Activated naive CD4-positive, alpha-beta T cell treated with anti-CD3 and anti-CD28 coated beads for 36 hours (primary cell): ENCODE results near the gene IER3. TPM values are rescaled to one million over a fixed set of nuclear protein-coding genes. Genes with fewer than 3 reads are reported as not detected.
A peak's percentile ranks its signal among the peaks of the same experiment; 100 is the strongest.

Experiments used
- CTCF ChIA-PET: fragments of 350-600 bp; sonication (Branson Sonifier 250); formaldehyde crosslinking; loops from one replicate; lab custom pipeline; 2021; ENCODE audit warnings: antibody characterized with exemption; lab: Charles Lee
- DNase-seq: peaks from one replicate; pipeline ENCODE4 v3.0.0-alpha.2; 2020
- H3K27ac Mint-ChIP-seq: one replicate; pipeline ENCODE4 v1.8.0; 2021; ENCODE audit warnings: mild to moderate bottlenecking, mixed read lengths
- H3K27me3 Mint-ChIP-seq: one replicate; pipeline ENCODE4 v1.8.0; 2021; ENCODE audit warnings: low read depth, mixed read lengths
- H3K36me3 Mint-ChIP-seq: one replicate; pipeline ENCODE4 v1.8.0; 2021; ENCODE audit warnings: low read depth, mixed read lengths
- H3K4me1 Mint-ChIP-seq: one replicate; pipeline ENCODE4 v1.8.0; 2021; ENCODE audit warnings: low read depth, mixed read lengths
- H3K4me3 Mint-ChIP-seq: one replicate; pipeline ENCODE4 v1.8.0; 2021; ENCODE audit warnings: mild to moderate bottlenecking, moderate library complexity, mixed read lengths
- H3K9me3 Mint-ChIP-seq: one replicate; pipeline ENCODE4 v1.8.0; 2021; ENCODE audit warnings: mixed read lengths
- intact Hi-C: fragments of 100-400 bp; cut with micrococcal nuclease; formaldehyde crosslinking; loops from one replicate; pipeline ENCODE4 v1.15.1; 2023
- total RNA-seq, 2 experiments: library from RNA; stranded (reverse); gene quantifications; one replicate each; pipeline ENCODE4 v1.2.3, GENCODE V29; 2021

IER3 gene
- total RNA-seq, 2 experiments from 2014 or later: 32.2 to 34.0 TPM

DNA sequence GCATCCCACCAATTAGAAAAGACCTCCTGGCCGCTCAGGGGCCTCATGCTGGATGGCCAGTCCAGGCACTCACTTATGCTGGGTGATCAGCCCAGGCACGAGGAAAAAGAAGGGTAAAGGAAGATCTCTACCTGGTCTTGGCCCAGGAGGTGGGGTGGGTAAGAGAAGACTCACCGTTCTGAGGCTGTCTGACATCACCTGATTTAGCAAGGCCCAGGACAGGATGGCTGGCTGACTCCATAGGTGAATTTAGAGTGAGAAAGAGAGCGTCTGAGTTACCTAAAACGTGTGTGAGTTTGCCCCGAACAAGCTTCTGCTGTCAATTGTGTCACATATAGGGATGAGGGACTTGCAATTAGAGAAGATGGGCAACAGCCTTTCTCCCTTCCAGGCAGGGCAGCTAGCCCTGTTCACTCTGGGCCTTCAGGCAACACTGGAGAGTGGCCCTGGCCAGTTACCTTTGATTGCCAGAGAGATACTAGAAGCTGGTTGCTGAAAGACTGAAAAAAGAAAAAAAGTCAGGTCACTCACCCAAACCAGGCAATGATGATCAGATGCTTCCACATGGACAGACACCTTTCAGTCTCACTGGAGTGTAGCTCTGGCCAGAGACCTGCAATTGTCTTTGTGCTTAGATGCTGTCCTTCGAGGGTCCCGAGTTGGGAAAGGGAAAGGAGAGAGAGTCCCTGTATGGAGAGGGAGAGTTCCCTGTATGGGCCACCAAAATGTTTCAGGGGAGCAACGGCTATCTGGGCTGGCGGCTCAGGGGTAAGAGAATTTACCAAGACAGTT, 35.7 kb upstream of the IER3 start:
- Mint-ChIP-seq H3K4me3 (no peak overlapping the region), H3K36me3 (no peaks in the 10 kb centered on the region), H3K27me3 (no peaks in the 10 kb centered on the region), H3K27ac (peak overlapping the region; percentile 17), H3K4me1 (peaks cover 46% of the 10 kb centered on the region), H3K9me3 (no peaks in the 10 kb centered on the region)
- DNase-seq: no peak
- CTCF ChIA-PET: interaction anchor here (1.5 kb wide), 1 partner anchor 11 kb away, joined by 4 read pairs; no protein-coding TSS in a partner anchor
- intact Hi-C loops: loop anchor here (5.0 kb wide), 1 partner anchor 38 kb away; the partner anchor contains the start of genes FLOT1 and IER3

DNA sequence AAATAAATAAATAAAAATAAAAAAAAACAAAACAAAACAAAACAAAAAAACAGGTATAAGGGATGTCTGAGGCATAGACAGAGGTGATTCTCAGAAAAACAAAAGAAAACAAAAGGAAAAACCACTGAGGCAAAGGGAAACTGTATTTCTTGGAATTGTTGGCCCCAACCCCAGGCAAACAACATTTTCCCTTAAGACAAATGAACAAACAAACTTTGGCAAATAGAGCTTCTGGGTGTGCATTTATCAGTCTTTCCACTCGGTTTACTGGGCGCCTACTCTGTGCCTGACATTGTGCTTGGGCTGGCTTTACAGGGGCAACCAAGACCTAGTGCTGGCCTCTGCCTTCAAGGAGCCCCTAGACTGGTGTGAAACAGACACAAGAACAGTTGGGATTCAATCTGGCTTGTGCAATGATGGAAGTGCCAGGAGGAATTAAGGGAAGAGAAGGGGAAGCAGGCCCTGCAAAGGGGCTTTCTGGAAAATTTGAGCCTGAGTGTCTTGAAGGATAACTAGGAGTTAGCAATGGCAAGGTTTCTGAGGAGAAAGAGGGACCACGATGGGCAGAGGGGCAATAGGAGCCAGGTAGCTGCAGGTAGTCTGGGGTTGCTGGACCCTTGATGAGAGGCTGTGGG, 33.8 kb upstream of the IER3 start:
- peak overlapping the region; percentile 30 for H3K27ac Mint-ChIP-seq
- CTCF ChIA-PET: no interaction called here
- H3K4me1 Mint-ChIP-seq: peaks cover 55% of the 10 kb centered on the region
- no peak for DNase-seq
- no peaks in the 10 kb centered on the region for H3K27me3 Mint-ChIP-seq
- H3K4me3 Mint-ChIP-seq: no peak overlapping the region
- H3K9me3 Mint-ChIP-seq: no peaks in the 10 kb centered on the region
- no peaks in the 10 kb centered on the region for H3K36me3 Mint-ChIP-seq
- intact Hi-C loops: no loop called here

DNA sequence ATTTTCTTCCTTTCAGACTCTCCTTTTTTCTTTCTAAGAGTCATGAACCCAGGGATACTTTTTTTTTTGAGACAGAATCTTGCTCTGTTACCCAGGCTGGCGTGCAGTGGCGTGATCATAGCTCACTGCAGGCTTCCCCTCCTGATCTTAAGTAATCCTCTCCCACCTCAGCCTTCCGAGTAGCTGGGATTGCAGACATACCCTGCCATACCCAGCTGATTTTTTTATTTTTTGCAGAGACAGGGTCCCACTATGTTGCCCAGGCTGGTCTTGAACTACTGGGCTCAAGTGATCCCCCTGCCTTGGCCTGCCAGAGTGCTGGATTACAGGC, 32.8 kb upstream of the IER3 start:
- Mint-ChIP-seq H3K27ac (no peak overlapping the region), H3K9me3 (peaks cover 1% of the 10 kb centered on the region), H3K36me3 (no peaks in the 10 kb centered on the region), H3K27me3 (no peaks in the 10 kb centered on the region), H3K4me1 (peaks cover 58% of the 10 kb centered on the region), H3K4me3 (no peak overlapping the region)
- DNase-seq: no peak
- CTCF ChIA-PET: interaction anchor here (0.6 kb wide), 2 partner anchors 37 to 388 kb away, joined by 3 to 4 read pairs; no protein-coding TSS in a partner anchor
- intact Hi-C loops: no loop called here

DNA sequence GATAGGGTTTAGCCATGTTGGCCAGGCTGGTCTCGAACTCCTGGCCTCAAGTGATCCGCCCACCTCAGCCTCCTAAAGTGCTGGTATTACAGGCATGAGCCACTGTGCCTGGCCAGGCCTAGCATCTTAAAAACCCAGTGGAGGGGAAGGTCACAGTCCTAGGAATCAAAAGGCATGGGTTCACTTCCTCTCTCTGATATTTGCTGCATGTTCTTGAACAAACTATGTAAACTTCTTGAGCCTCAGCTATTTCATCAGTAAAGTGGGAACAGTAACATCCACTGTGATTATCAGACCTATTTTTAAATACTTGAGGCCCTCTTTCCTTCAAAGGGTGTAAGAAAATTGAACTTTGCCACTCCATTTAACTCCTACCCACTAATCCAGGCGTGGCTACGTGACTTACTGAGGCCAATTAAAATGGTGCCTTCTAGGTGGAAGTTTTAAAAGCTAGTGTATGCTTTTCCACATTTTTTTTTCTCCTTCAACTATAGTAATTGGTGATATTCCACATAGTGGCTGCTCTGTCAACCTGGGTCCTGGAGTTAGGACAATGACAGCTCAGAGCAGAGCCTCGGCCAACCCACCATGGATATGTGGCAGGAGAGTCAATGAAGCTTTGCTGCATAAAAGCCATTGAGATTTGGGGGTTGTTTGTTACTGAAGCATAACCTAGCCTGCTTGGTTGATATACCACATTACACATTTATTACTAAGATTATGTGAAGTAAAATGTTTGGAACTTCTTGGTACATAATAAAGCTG, 32.2 kb upstream of the IER3 start:
- H3K27ac Mint-ChIP-seq: no peak overlapping the region
- peaks cover 56% of the 10 kb centered on the region for H3K4me1 Mint-ChIP-seq

DNA sequence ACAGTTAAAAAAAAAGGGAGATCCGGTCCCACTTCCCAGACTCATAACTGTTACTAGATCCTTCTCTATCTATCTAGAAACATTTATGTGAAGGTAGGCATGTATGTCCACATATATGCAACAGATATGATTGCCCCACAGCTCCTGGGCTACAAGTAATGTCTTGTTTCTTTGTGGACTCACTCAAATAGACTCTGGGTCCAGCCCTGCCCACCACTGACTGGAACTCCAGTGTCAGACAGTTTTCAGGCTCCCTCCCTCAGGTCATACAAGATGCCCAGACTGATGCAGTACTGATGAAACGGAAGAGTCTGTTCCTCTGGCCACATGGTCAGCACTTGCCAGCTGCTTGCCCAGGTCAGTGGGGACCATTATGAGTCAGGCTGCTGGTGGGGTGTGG, 30.8 kb upstream of the IER3 start:
- CTCF ChIA-PET: interaction anchor here (0.6 kb wide), 1 partner anchor 139 kb away, joined by 6 read pairs; the partner anchor contains the start of gene VARS2
- intact Hi-C loops: no loop called here

More for the DNA sequence above, 32.2 kb upstream of the IER3 start:
- DNase-seq: no peak
- Mint-ChIP-seq H3K27me3 (no peaks in the 10 kb centered on the region), H3K36me3 (no peaks in the 10 kb centered on the region), H3K9me3 (peaks cover 1% of the 10 kb centered on the region), H3K4me3 (no peak overlapping the region)
- CTCF ChIA-PET: interaction anchor here (0.6 kb wide), 2 partner anchors 38 to 388 kb away, joined by 3 to 4 read pairs; no protein-coding TSS in a partner anchor
- intact Hi-C loops: no loop called here

DNA sequence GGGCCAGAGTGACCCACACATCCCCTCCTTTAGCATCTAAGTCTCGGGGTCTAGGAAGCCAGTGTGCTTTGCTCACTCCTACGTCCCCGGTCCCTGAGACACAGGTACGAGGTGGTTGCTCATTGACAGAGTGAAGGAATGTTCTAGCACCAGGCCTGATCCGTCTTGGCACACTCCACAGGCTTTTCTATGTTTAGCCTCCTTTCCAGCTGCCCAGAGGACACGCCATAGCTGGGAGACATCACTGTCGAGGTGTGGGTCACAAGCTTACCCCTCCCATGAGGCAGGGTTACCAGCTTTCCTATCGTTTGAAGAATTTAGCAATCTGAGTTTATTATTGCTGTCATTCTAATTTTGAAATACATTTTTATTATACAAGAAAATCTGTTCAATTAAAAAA, 30.4 kb upstream of the IER3 start:
- H3K4me1 Mint-ChIP-seq: peaks cover 52% of the 10 kb centered on the region
- H3K4me3 Mint-ChIP-seq: no peak overlapping the region
- CTCF ChIA-PET: no interaction called here
- DNase-seq: no peak
- no peaks in the 10 kb centered on the region for H3K27me3 Mint-ChIP-seq
- intact Hi-C loops: no loop called here
- peaks cover 2% of the 10 kb centered on the region for H3K9me3 Mint-ChIP-seq
- H3K27ac Mint-ChIP-seq: no peak overlapping the region
- no peaks in the 10 kb centered on the region for H3K36me3 Mint-ChIP-seq

More for the DNA sequence above, 30.8 kb upstream of the IER3 start:
- Mint-ChIP-seq H3K27ac (no peak overlapping the region), H3K36me3 (no peaks in the 10 kb centered on the region), H3K4me1 (peaks cover 51% of the 10 kb centered on the region), H3K4me3 (no peak overlapping the region), H3K27me3 (no peaks in the 10 kb centered on the region), H3K9me3 (peaks cover 2% of the 10 kb centered on the region)
- DNase-seq: no peak

DNA sequence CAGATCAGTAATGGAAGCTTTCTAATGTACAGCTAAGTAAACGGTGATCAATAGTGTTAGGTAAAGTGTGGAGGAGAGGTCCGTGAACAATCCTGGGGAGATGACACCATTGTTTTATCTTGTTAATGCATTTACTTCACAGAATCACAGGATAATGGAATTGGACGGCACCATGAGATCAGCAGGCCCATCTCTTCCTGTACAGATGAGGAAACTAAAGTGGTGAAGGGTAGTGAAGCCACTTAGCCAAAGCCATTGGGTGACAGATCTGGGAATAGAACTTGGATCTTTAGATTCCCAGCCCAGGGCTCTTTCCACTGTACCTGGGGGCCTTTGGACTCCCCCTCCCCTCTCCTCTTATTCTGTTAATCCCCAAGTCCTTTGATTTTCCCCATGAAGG, 26.2 kb upstream of the IER3 start:
- CTCF ChIA-PET: interaction anchor here (0.7 to 4.7 kb wide), 2 partner anchors 50 to 264 kb away, joined by 3 to 28 read pairs; no protein-coding TSS in a partner anchor
- Mint-ChIP-seq H3K9me3 (peaks cover 2% of the 10 kb centered on the region), H3K27me3 (no peaks in the 10 kb centered on the region), H3K4me1 (peaks cover 70% of the 10 kb centered on the region), H3K4me3 (no peak overlapping the region), H3K36me3 (no peaks in the 10 kb centered on the region), H3K27ac (peak overlapping the region; percentile 97)
- intact Hi-C loops: no loop called here
- DNase-seq: no peak

DNA sequence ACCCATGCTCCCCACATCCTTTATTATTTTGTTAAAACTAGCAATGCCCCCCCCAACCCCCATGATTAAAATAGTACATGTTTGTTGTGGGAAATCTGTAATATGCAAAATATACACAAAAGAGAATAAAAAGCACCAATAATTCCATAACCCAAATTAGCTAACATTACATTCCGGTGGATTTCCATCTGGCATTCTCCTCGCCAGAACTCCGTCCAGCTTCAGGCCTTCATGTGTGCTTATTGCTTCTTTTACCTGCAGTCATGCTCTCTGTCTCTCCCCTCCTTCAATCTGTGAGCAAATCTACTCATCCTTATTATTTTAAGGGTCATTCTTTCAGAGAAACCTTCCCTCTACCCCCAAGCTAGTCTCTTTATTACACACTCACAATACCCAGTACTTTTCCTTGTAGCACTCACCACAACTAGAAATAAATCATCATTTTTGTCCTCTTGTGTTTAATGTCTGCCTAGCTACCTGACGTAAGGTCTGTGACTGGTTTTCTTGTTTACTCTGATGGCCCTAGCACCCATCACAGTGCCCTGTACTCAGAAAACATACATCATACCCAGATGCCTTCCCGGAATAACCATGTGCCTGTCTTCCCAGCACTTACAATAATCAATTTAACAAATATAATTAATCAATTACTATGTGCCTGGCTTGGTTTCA, 25.6 kb upstream of the IER3 start:
- no peaks in the 10 kb centered on the region for H3K36me3 Mint-ChIP-seq
- H3K4me1 Mint-ChIP-seq: peaks cover 74% of the 10 kb centered on the region
- H3K27ac Mint-ChIP-seq: peak overlapping the region; percentile 97
- H3K27me3 Mint-ChIP-seq: no peaks in the 10 kb centered on the region
- no peak for DNase-seq
- peaks cover 2% of the 10 kb centered on the region for H3K9me3 Mint-ChIP-seq
- intact Hi-C loops: loop anchor here (1.0 kb wide), 3 partner anchors 23 to 40 kb away; partner anchors contain the start of gene IER3
- peak overlapping the region; percentile 62 for H3K4me3 Mint-ChIP-seq
- CTCF ChIA-PET: interaction anchor here (0.5 to 4.7 kb wide), 5 partner anchors 15 to 780 kb away, joined by 3 to 28 read pairs (median 4); no protein-coding TSS in a partner anchor

DNA sequence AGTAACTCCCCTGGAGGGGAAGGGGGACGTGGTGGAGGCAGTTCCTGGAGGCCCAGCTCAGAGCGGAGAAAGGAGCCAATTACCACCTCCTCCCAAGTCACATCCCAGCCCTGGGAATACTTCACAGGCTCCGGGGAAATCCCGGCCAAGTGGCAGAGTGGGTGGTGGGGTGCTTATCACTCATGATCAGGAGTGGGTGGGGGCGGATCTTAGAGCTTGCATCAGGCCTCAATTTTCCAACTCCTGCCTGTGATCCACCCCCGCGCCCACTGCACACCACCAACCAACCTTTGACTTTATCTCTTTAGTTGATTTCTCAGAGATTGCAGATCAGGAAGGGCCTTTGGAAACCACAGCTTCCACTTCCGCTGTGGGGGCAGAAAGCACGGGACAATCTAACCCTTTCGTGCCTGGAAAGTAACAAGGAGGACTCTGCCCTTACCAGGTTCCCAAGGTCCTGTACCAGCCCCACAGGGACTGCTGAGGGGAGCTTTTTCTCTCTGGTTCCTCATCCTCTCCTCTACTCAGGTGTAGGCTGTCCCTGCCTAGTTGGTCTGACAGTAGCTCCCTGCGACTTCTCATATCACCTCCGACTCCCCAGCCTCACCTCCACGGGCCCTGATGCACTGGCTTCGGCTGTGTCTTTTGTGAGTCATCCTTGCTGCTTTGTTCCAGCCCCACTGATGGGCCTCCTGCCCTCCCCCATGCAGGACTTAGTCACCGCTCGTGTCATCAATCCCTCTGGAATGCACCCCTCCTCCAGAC, 24.9 kb upstream of the IER3 start:
- Mint-ChIP-seq H3K9me3 (peaks cover 2% of the 10 kb centered on the region), H3K4me3 (peak overlapping the region; percentile 62), H3K27ac (peak overlapping the region; percentile 97), H3K27me3 (no peaks in the 10 kb centered on the region), H3K36me3 (no peaks in the 10 kb centered on the region), H3K4me1 (peaks cover 79% of the 10 kb centered on the region)
- intact Hi-C loops: loop anchor here (1.0 kb wide), 3 partner anchors 24 to 41 kb away; partner anchors contain the start of gene IER3
- CTCF ChIA-PET: interaction anchor here (0.5 to 4.7 kb wide), 6 partner anchors 13 to 781 kb away, joined by 3 to 28 read pairs (median 4); no protein-coding TSS in a partner anchor
- DNase-seq: peak; percentile 85

DNA sequence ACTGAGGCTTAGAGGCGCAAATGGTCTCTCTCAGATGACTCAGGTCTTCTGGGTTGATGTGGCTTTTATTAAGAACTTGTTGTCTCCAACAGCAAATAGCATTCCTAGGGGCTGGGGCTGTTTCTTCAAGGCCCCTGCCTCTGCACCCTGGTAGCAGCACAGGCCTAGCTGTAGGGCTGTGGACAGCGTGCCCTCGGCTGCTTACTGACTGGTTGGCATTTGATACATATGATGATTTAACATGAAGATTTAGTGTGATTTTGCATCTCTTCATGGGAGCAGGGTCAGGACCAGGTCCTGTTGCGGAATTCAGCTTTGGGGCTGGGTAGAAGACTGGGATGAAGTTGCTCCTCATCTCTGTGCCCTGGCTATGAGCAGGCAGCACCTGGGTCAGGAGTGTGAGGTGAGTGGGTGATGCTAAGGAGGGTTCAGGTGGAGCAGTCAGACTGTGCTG, 24.3 kb upstream of the IER3 start:
- Mint-ChIP-seq H3K4me1 (peaks cover 80% of the 10 kb centered on the region), H3K4me3 (peak overlapping the region; percentile 62), H3K36me3 (no peaks in the 10 kb centered on the region), H3K27me3 (no peaks in the 10 kb centered on the region), H3K9me3 (peaks cover 2% of the 10 kb centered on the region), H3K27ac (peak overlapping the region; percentile 97)
- CTCF ChIA-PET: interaction anchor here (0.6 to 4.7 kb wide), 4 partner anchors 41 to 62 kb away, joined by 3 to 28 read pairs (median 6); no protein-coding TSS in a partner anchor
- intact Hi-C loops: loop anchor here (1.0 kb wide), 3 partner anchors 24 to 42 kb away; partner anchors contain the start of gene IER3
- DNase-seq: no peak

DNA sequence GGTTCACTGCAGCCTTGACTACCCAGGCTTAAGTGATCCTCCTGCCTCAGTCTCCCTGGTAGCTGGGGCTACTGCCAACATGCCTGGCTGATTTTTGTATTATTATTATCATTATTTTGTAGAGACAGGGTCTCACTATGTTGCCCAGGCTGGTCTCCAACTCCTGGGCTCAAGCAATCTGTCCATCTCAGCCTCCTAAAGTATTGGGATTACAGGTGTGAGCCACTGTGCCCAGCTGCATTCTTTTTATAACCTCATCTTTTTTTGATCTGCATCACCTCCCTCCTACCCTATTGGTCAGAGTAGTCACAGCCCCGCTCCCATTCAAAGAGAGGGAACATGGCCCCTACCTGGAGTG, 23.6 kb upstream of the IER3 start:
- CTCF ChIA-PET: interaction anchor here (0.6 to 4.7 kb wide), 3 partner anchors 24 to 53 kb away, joined by 3 to 28 read pairs (median 3); no protein-coding TSS in a partner anchor
- intact Hi-C loops: no loop called here
- no peak for DNase-seq
- Mint-ChIP-seq H3K36me3 (no peaks in the 10 kb centered on the region), H3K4me3 (no peak overlapping the region), H3K9me3 (peaks cover 2% of the 10 kb centered on the region), H3K4me1 (peaks cover 81% of the 10 kb centered on the region), H3K27ac (peak overlapping the region; percentile 97), H3K27me3 (no peaks in the 10 kb centered on the region)
